Right lobe of liver (tissue), 4 donors: Measurements from ENCODE around the gene FAM120AOS.

Experiments used
- CTCF ChIP-seq, 4 donors: fragments of 200-600 bp in 3 of 4; fragments of 450-650 bp in 1 of 4; IDR thresholded peaks; one replicate each; pipeline versions ENCODE4 v1.5.1 to v1.8.0; 2016 to 2022; ENCODE audit warnings: antibody characterized with exemption in 4 of 4, mild to moderate bottlenecking in 2 of 4
- POLR2A ChIP-seq: fragments of 450-650 bp; IDR thresholded peaks from one replicate; pipeline ENCODE4 v1.6.1; 2017; ENCODE audit warnings: antibody characterized with exemption, mild to moderate bottlenecking
- donor health status: DM: no; HTN: no; CAD: no.
- donor health status: DM: no; HTN: no; CAD: no.
- donor health status: DM: no; HTN: yes; CAD: no.

- TF ChIP-seq POLR2A (no peak), CTCF (IDR thresholded peaks at IDR 0.05) (no peak)
Observed at GRCh38 chr9:93458712-93459111, 5.3 kb upstream of the FAM120AOS start.
